PFSK-1 (cell line): ENCODE measurements around the gene IL17A.

Experiments used
- FOXP2 ChIP-seq: optimal IDR thresholded peaks from 2 replicates; pipeline ENCODE3; 2011; ENCODE audit warnings: borderline replicate concordance, control low read depth, inconsistent platforms; ENCODE audit not compliant: insufficient read depth; ENCODE audit errors: extremely low read length, extremely low read depth
- POLR2AphosphoS5 ChIP-seq: IDR thresholded peaks from 2 replicates; pipeline ENCODE4 v1.6.1; 2012; ENCODE audit warnings: low read depth, mild to moderate bottlenecking, control low read depth, low read length, moderate library complexity
- TAF1 ChIP-seq: IDR thresholded peaks from 2 replicates; pipeline ENCODE4 v1.6.1; 2012; ENCODE audit warnings: low read length, control low read depth, borderline replicate concordance; ENCODE audit not compliant: insufficient read depth

DNA sequence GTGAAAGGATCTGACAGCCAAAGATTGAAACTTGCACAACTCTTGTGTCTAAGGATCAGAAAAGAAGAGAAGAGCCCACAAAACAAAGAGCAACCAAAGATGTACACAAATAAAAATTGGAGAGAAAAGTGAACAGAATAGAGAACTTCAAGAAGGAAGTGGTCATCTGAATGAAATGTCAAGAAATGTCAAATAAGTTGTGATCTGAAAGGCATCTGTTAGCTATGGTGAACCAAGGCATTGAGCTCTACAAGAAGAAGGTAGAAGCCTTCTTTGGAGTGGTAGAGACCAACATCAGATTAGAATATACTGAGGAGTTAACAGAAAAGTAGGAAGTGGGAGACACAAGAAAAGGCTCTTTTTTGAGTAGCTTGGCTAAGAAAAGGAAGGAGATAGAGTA is 29.6 kb downstream of the IL17A start:
- TF ChIP-seq FOXP2 (no peak), POLR2AphosphoS5 (no peak), TAF1 (no peak)
